Nephron (organoid): ENCODE data around the gene TIE1.

Experiments used
- H3K27ac Mint-ChIP-seq, 3 experiments: 2 replicates each; pipeline ENCODE4 v1.8.0; 2020; ENCODE audit warnings: mixed read lengths in 3 of 3, mild to moderate bottlenecking in 2 of 3, moderate library complexity in 1 of 3
- H3K27me3 Mint-ChIP-seq: 2 replicates; pipeline ENCODE4 v1.8.0; 2021; ENCODE audit warnings: low read depth, mild to moderate bottlenecking, moderate library complexity, mixed read lengths
- H3K36me3 Mint-ChIP-seq: 2 replicates; pipeline ENCODE4 v1.8.0; 2020; ENCODE audit warnings: low read depth, mixed read lengths
- H3K4me1 Mint-ChIP-seq: 2 replicates; pipeline ENCODE4 v1.8.0; 2020; ENCODE audit warnings: mixed read lengths
- H3K4me3 Mint-ChIP-seq, 3 experiments: 2 replicates each; pipeline ENCODE4 v1.8.0; 2020; ENCODE audit warnings: mild to moderate bottlenecking in 3 of 3, mixed read lengths in 3 of 3, moderate library complexity in 2 of 3
- H3K9me3 Mint-ChIP-seq: 2 replicates; pipeline ENCODE4 v1.8.0; 2020; ENCODE audit warnings: mixed read lengths
- CTCF ChIP-seq, 3 experiments: fragments of 200-600 bp; sonication (generic); IDR thresholded peaks; one replicate each; pipeline ENCODE4 v1.5.0; 2021; ENCODE audit warnings: antibody characterized with exemption in 3 of 3; ENCODE audit not compliant: unreplicated experiment in 3 of 3

The TIE1 gene

GRCh38 chr1:43280692-43281091, 20.1 kb upstream of the TIE1 start:
- H3K27me3 Mint-ChIP-seq: peaks cover 11% of the 10 kb centered on the region
- no peak for TF ChIP-seq CTCF (IDR thresholded peaks at IDR 0.05; ENCODE audit: unreplicated experiment in 3 of 3)
- H3K4me1 Mint-ChIP-seq: peaks cover 8% of the 10 kb centered on the region

GRCh38 chr1:43282220-43283195, 18.3 kb upstream of the TIE1 start:
- H3K27ac Mint-ChIP-seq: peak overlapping the region in 1 of 3 experiments; percentile 27
- peaks cover 18% of the 10 kb centered on the region for H3K27me3 Mint-ChIP-seq
- TF ChIP-seq CTCF (IDR thresholded peaks at IDR 0.05; ENCODE audit: unreplicated experiment in 3 of 3): no peak
- H3K9me3 Mint-ChIP-seq: no peaks in the 10 kb centered on the region
- no peaks in the 10 kb centered on the region for H3K4me1 Mint-ChIP-seq
- H3K36me3 Mint-ChIP-seq: no peaks in the 10 kb centered on the region
- no peak overlapping the region for H3K4me3 Mint-ChIP-seq

More at GRCh38 chr1:43280692-43281091, 20.1 kb upstream of the TIE1 start:
- Mint-ChIP-seq H3K4me3 (no peak overlapping the region), H3K36me3 (no peaks in the 10 kb centered on the region), H3K27ac (peak overlapping the region in 1 of 3 experiments; percentile 78), H3K9me3 (no peaks in the 10 kb centered on the region)

- H3K27me3 Mint-ChIP-seq: peaks cover 19% of the 10 kb centered on the region
- H3K36me3 Mint-ChIP-seq: no peaks in the 10 kb centered on the region
- H3K27ac Mint-ChIP-seq: peak overlapping the region; percentile 74 to 97 (median 84)
- H3K9me3 Mint-ChIP-seq: no peaks in the 10 kb centered on the region
- no peak for TF ChIP-seq CTCF (IDR thresholded peaks at IDR 0.05; ENCODE audit: unreplicated experiment in 3 of 3)
- peak overlapping the region in 2 of 3 experiments; percentile 84 to 86 for H3K4me3 Mint-ChIP-seq
- H3K4me1 Mint-ChIP-seq: no peaks in the 10 kb centered on the region
Observed at GRCh38 chr1:43284065-43284464, 16.7 kb upstream of the TIE1 start.

- no peaks in the 10 kb centered on the region for H3K4me1 Mint-ChIP-seq
- TF ChIP-seq CTCF (IDR thresholded peaks at IDR 0.05; ENCODE audit: unreplicated experiment in 3 of 3): no peak
- peak overlapping the region; percentile 82 to 86 (median 84) for H3K4me3 Mint-ChIP-seq
- H3K27me3 Mint-ChIP-seq: peaks cover 19% of the 10 kb centered on the region
- H3K9me3 Mint-ChIP-seq: no peaks in the 10 kb centered on the region
- peak overlapping the region; percentile 74 to 97 (median 84) for H3K27ac Mint-ChIP-seq
- H3K36me3 Mint-ChIP-seq: no peaks in the 10 kb centered on the region
Observed at GRCh38 chr1:43284546-43285110, 16.2 kb upstream of the TIE1 start.

GRCh38 chr1:43285269-43285990, 15.4 kb upstream of the TIE1 start, which contains the start of gene C1orf210:
Gene C1orf210, minus strand, starts transcription at chr1:43285581. Its CDS starts 2,311 bp downstream, at chr1:43283270.
- no peak for TF ChIP-seq CTCF (IDR thresholded peaks at IDR 0.05; ENCODE audit: unreplicated experiment in 3 of 3)
- peak within 1 kb of the TSS; percentile 82 to 86 (median 84) for H3K4me3 Mint-ChIP-seq
- H3K4me1 Mint-ChIP-seq: no peaks in the 10 kb centered on the region
- peaks cover 19% of the 10 kb centered on the region for H3K27me3 Mint-ChIP-seq
- H3K9me3 Mint-ChIP-seq: no peaks in the 10 kb centered on the region
- H3K36me3 Mint-ChIP-seq: no peaks in the 10 kb centered on the region
- H3K27ac Mint-ChIP-seq: peak within 1 kb of the TSS; percentile 74 to 97 (median 84)
